K562 (cell line): ENCODE results near the gene ARFGEF3.

ENCODE experiments used
- CREB1 ChIP-seq, 2 experiments: sonication (generic) in 1 of 2; formaldehyde crosslinking in 1 of 2; IDR thresholded peaks; 2 replicates each; pipeline versions ENCODE4 v1.6.1 to v1.8.0; 2012 to 2022; ENCODE audit warnings: inconsistent platforms in 1 of 2, mild to moderate bottlenecking in 1 of 2, missing genetic modification reagents in 1 of 2, moderate library complexity in 1 of 2
- PYGO2 ChIP-seq: fragments of 450-650 bp; IDR thresholded peaks from 2 replicates; pipeline ENCODE4 v1.6.1; 2016; ENCODE audit warnings: mild to moderate bottlenecking, missing genetic modification characterization, moderate library complexity, missing compliant biosample characterization

- TF ChIP-seq PYGO2 (tag) (no peak), CREB1 (IDR thresholded peaks at IDR 0.05) (no peak), CREB1 (CRISPR knock-in tag; IDR thresholded peaks at IDR 0.05) (no peak)
Observed at GRCh38 chr6:138347864-138348263, 186.1 kb downstream of the ARFGEF3 start.
